Measurements from ENCODE around the gene VPS13C. TPM values are rescaled to one million over a fixed set of nuclear protein-coding genes. Genes with fewer than 3 reads are reported as not detected.

Gene VPS13C
- total RNA-seq, 1 donor from 2014 or later, result 87.1 TPM

DNA sequence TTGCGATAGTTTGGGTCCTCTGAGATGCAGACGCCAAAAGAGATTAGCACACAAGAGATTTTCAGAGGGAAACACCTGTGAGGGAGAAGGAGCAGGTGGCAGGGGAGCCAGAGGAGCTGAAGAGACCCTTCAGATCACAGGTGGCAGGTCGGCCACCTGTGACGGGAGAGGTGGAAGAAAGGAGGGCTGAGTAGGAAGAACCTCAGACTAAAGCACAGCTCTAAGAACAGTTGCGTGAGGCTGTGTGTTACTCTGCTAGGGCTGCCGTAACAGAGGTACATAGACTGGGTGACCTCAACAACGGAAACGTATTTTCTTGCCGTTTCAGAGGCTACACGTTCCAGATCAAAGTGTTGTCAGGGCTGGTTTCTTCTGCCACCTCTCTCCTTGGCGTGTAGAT, 45.0 kb upstream of the VPS13C start:
- intact Hi-C loops (cut with DNase I), result no loop called here
- Histone ChIP-seq H3K4me3 (no peak overlapping the region), H3K36me3 (no peaks in the 10 kb centered on the region), H3K4me1 (no peaks in the 10 kb centered on the region), H3K9me3 (no peaks in the 10 kb centered on the region), H3K27me3 (no peaks in the 10 kb centered on the region), H3K27ac (no peak overlapping the region)
- DNase-seq (no peak), ATAC-seq (no peak)
- TF ChIP-seq, protein P1, sequence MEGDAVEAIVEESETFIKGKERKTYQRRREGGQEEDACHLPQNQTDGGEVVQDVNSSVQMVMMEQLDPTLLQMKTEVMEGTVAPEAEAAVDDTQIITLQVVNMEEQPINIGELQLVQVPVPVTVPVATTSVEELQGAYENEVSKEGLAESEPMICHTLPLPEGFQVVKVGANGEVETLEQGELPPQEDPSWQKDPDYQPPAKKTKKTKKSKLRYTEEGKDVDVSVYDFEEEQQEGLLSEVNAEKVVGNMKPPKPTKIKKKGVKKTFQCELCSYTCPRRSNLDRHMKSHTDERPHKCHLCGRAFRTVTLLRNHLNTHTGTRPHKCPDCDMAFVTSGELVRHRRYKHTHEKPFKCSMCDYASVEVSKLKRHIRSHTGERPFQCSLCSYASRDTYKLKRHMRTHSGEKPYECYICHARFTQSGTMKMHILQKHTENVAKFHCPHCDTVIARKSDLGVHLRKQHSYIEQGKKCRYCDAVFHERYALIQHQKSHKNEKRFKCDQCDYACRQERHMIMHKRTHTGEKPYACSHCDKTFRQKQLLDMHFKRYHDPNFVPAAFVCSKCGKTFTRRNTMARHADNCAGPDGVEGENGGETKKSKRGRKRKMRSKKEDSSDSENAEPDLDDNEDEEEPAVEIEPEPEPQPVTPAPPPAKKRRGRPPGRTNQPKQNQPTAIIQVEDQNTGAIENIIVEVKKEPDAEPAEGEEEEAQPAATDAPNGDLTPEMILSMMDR (IDR thresholded peaks at IDR 0.05), result no peak

DNA sequence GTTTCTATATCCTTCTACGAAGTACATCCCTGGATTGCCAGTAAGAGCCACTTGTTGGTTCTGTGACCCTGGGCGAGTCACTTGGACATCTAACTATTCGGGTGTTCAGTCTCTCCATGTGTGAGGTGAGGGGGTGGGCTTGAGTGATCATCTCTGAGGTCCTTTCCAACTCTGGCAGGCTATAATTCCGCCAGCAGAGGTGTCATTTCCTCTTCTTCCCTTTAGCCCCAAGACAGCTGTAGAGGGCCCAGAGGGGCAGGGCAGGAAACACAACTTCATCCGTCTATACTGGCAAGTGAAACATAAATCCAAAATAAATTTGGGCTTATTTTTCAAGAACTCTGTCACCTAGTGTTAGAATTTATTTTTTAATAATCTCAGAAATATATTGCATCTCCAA, 44.6 kb upstream of the VPS13C start:
- Histone ChIP-seq H3K27ac (no peak overlapping the region), H3K4me3 (no peak overlapping the region)
- no peak for ATAC-seq

DNA sequence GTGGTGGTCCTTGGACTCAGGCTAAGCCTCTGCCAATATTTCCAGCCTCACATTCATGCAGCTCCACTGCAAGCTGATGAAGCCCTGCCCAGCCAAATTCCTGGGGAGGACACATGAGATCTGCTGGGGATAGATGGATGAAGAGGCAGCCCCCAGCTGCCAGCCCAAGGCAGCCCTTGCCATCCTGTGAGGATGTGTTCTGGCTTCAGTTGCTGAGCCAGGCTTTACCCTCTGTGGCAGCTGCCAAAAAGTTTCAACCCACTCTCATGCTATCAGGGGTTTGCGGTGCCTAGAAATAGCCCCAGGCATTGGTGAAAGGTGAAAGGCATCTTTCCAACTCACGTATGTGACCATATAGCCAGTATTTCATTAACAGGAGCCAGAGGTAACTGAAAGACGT, 44.2 kb upstream of the VPS13C start:
- ATAC-seq, result no peak
- TF ChIP-seq, protein P1 (IDR thresholded peaks at IDR 0.05), result no peak
- intact Hi-C loops (cut with DNase I), result no loop called here

More for the DNA sequence above, 44.6 kb upstream of the VPS13C start:
- no peaks in the 10 kb centered on the region for H3K36me3 ChIP-seq
- intact Hi-C loops (cut with DNase I), result no loop called here
- no peaks in the 10 kb centered on the region for H3K4me1 ChIP-seq
- TF ChIP-seq, protein P1 (IDR thresholded peaks at IDR 0.05), result no peak
- H3K27me3 ChIP-seq, result no peaks in the 10 kb centered on the region
- no peaks in the 10 kb centered on the region for H3K9me3 ChIP-seq
- no peak for DNase-seq

DNA sequence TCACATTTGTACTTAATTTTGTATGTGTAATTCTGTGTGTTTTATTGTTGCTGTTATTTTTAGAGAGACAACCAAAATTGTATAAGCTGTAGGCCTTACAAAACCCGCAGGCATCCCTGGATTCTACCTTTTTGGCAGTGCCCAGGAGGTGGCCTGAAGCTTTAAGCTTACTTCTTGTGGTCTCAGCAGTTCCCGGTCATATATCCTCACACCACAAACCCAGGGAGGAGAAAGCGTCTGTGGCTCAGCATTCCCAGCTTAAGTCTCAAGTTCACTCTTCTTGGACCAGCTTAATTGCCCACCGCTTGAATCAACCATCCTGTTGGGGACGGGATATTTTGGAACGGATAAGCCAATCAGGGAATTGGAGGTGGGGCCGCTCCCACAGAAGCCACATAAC, 43.2 kb upstream of the VPS13C start:
- TF ChIP-seq, protein P1 (IDR thresholded peaks at IDR 0.05), result no peak
- H3K4me3 ChIP-seq, result no peak overlapping the region
- DNase-seq (no peak), ATAC-seq (no peak)
- H3K27me3 ChIP-seq, result no peaks in the 10 kb centered on the region
- H3K27ac ChIP-seq, result no peak overlapping the region
- intact Hi-C loops (cut with DNase I), result no loop called here
- H3K9me3 ChIP-seq, result no peaks in the 10 kb centered on the region
- no peaks in the 10 kb centered on the region for H3K36me3 ChIP-seq
- H3K4me1 ChIP-seq, result no peaks in the 10 kb centered on the region

More for the DNA sequence above, 44.2 kb upstream of the VPS13C start:
- H3K27me3 ChIP-seq, result no peaks in the 10 kb centered on the region
- H3K4me3 ChIP-seq, result no peak overlapping the region
- H3K9me3 ChIP-seq, result no peaks in the 10 kb centered on the region
- no peak overlapping the region for H3K27ac ChIP-seq
- no peaks in the 10 kb centered on the region for H3K4me1 ChIP-seq
- no peaks in the 10 kb centered on the region for H3K36me3 ChIP-seq
- DNase-seq, result no peak

DNA sequence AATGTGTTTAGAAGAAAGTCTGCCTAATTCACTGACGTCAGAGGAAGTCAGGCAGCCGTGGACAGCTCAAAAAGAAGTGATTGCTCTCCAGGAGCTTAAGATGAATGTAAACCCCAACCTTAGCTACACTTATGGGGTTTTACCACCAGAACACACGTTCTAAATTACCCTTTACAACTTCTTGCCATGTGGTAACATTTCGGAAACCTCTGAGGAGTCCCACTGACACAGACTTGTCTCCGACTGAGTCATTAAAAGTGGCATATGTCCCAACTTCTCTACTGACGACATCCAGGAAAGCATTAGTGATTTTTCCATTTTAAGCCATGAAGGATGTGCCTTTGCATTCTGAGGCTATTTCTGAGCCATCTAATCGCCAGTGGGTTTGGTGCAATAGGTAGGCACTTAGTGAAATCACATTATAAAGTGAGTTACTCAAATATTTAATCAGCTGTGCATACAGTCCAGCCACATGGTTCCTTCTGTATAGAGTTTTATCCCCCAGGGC, 38.9 kb upstream of the VPS13C start:
- DNase-seq (no peak), ATAC-seq (no peak)

More for the DNA sequence above, 38.9 kb upstream of the VPS13C start:
- TF ChIP-seq, protein P1 (IDR thresholded peaks at IDR 0.05), result no peak
- no peaks in the 10 kb centered on the region for H3K4me1 ChIP-seq
- no peaks in the 10 kb centered on the region for H3K9me3 ChIP-seq
- intact Hi-C loops (cut with DNase I), result no loop called here
- H3K27ac ChIP-seq, result no peak overlapping the region
- H3K27me3 ChIP-seq, result no peaks in the 10 kb centered on the region
- no peaks in the 10 kb centered on the region for H3K36me3 ChIP-seq
- H3K4me3 ChIP-seq, result no peak overlapping the region
